Subcutaneous adipose tissue (tissue), 4 donors: ENCODE measurements around the gene RCHY1. TPM values are rescaled to one million over a fixed set of nuclear protein-coding genes. Genes with fewer than 3 reads are reported as not detected.

Experiments used
- total RNA-seq, 4 donors: library from RNA; depleted of rRNA; stranded (reverse); fragments of >200 nt; gene quantifications; one replicate each; pipeline ENCODE4 v1.1.0, GENCODE V29; 2016
- TF ChIP-seq, protein P1 (sequence below): fragments of 450-650 bp; IDR thresholded peaks from one replicate; pipeline ENCODE4 v1.5.1; 2016; ENCODE audit warnings: low read depth, mild to moderate bottlenecking, control low read depth, antibody characterized with exemption, moderate library complexity

The RCHY1 gene
- total RNA-seq, 4 donors from 2014 or later, result 16.5 to 32.4 (median 20.9) TPM

DNA sequence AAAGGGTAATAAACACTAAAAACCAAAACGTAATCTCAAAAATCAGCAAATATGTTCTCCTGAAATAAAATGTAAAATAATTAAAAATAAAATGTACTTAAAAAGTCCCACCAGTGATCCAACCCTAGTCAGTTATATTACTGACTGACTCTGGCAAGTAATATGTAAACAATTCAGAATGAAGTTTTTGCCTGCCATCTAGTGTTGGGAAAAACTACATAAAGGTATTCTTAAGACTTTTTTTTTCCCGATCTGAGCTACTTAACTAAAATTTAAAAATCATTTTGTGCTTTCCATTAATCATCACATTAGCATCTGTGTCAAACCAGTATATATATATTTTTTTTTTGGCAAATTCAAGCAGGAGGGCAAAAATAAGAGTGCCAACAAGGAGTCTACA, 24.0 kb downstream of the RCHY1 start:
- TF ChIP-seq, protein P1, sequence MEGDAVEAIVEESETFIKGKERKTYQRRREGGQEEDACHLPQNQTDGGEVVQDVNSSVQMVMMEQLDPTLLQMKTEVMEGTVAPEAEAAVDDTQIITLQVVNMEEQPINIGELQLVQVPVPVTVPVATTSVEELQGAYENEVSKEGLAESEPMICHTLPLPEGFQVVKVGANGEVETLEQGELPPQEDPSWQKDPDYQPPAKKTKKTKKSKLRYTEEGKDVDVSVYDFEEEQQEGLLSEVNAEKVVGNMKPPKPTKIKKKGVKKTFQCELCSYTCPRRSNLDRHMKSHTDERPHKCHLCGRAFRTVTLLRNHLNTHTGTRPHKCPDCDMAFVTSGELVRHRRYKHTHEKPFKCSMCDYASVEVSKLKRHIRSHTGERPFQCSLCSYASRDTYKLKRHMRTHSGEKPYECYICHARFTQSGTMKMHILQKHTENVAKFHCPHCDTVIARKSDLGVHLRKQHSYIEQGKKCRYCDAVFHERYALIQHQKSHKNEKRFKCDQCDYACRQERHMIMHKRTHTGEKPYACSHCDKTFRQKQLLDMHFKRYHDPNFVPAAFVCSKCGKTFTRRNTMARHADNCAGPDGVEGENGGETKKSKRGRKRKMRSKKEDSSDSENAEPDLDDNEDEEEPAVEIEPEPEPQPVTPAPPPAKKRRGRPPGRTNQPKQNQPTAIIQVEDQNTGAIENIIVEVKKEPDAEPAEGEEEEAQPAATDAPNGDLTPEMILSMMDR, result no peak

DNA sequence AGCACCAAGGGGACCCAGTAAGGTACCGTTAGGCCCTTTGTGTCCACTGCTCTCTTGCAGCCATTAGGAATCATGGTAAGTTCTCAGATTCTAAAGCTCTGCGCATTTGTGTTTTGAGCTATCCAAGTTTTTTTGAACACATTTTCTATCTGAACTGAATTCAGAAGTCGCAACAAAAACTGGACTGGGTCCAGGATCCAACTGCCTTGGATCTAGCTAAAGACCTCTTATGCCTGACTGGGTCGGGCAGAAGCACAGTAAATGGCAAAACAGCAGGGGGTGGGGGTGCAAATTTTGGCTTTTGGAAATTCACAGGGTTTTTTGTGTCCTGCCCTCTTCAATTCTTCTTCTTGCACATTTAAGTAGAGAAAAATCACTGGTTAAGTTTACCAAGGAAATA, 30.0 kb downstream of the RCHY1 start:
- TF ChIP-seq, protein P1, result no peak

DNA sequence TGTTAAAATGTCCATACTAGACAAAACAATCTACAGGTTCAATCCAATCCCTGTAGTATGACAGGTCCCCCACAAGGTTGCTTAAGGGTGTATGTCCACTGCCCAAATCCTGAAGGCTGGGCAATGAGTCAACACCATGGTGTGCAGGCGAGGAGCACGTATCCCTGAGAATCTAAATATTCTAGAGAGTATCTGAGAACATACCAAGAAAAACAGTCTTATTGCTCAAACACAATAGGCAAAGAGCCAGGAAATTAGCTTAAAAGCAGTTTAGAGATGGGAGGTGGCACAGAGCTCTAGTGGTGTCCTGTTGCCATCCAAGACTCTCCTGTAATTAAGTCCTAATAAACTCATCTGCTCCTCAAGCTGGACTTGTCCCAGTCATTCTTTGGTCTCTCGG, 37.0 kb downstream of the RCHY1 start:
- TF ChIP-seq, protein P1, result no peak

DNA sequence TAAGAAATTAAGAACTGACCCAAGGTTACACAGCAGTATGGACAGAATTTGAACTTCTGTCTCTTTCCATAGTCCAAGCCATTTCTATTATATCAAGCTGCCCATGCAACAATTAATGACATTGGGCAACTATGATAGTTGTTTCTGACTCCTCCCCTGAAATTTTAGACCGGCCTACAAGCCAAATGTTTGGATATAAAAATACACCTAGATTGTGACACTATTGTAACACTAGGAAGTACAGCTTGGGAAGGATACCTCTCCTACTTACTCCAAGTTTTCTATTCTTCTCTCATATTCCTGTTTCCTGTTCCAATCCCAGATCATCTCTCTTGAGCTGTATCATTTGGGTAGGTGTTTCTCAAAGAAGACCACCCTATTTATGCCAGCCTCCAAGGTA, 43.5 kb downstream of the RCHY1 start:
- TF ChIP-seq, protein P1, result no peak

DNA sequence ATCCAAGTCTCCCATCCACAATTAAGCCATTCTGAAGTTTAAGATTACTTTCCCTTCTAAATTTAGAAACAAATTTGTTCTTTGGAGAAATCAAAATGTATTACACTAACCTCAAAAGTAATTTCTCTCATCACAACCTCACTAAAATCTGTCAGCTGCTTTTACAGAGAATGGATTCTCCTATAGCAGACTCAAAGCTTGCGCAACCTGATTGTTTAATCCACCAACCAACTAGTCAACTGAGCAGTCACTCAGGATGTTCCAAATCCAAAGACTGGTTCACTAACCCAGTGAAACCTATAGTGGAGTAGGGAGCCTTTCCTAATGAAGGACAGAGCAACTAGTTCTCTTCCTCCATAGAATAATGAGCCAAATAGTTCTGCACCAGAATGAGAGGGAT, 44.3 kb downstream of the RCHY1 start:
- TF ChIP-seq, protein P1, result no peak

DNA sequence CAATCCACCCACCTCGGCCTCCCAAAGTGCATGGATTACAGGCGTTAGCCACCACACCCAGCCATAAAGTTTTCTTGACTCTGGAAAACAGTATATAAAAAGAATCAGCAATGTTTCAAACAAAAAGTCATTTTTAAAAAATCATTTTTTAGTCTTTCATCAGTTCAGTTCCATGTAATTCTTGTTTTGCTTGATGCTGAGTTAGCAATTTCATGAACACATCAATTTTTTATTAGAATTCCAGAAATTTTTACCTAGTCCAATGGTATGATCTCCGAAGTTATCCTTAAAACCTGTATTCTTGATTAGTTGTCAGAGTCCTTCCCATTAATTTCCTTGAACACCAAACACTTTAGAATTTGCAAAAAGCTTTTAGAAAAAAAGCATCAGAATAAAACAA, 56.8 kb downstream of the RCHY1 start:
- TF ChIP-seq, protein P1, result no peak

DNA sequence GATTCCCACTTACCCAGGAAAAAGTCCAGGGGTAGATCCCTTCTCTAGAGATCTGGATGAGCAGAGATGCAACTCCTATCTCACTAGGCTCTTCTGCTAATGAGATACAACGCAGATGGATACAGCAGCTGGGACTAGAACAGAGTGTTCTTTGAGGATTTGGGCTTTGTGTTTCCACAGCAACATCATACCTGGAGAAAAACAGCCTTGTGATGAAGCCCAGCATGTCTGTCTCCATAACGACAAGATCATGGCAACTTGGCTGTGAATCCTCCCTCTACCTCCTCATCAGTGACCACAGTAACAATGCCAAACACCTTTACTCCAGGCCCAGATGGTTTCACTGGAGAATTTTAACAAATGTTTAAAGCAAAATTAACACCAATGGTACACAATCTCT, 80.1 kb downstream of the RCHY1 start:
- TF ChIP-seq, protein P1, result no peak

DNA sequence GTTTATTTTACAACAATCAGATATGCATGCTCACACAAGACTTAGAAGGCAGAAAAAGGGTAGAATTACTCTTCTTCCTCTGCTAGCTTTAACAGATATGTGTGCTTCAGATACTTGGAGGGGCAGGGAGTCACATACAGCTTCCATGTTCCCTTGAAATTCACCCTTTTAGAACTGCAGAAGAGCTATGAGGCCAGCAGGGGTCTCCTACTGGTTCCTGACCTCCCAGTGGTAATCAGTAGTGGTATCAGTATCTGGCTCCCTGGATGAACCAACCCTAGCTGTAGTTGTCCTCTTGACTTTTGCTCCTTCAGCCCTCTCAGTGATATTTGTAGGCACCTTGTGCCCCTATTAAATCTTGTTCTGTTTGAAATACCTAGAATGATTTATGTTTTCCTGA, 81.5 kb downstream of the RCHY1 start:
- TF ChIP-seq, protein P1, result no peak
